Fibroblast of villous mesenchyme (primary cell): ENCODE measurements around the gene CLASRP. TPM values are rescaled to one million over a fixed set of nuclear protein-coding genes. Genes with fewer than 3 reads are reported as not detected.
A peak's percentile ranks its signal among the peaks of the same experiment; 100 is the strongest.

Experiments
- DNase-seq: peaks from one replicate; pipeline ENCODE4 v3.0.0-alpha.2; 2010; ENCODE audit warnings: low read depth
- H3K4me3 ChIP-seq: 2 replicates; pipeline ENCODE4 v1.5.1; 2011; ENCODE audit warnings: low read depth, mild to moderate bottlenecking, low read length
- total RNA-seq: library from RNA; depleted of rRNA; stranded (reverse); fragments of >200 nt; gene quantifications from 2 replicates; pipeline ENCODE4 v1.2.3, GENCODE V29; 2012
- TF ChIP-seq, protein P1 (sequence below): IDR thresholded peaks from 2 replicates; pipeline ENCODE4 v1.5.1; 2012; ENCODE audit warnings: low read depth, mild to moderate bottlenecking, low read length; ENCODE audit not compliant: insufficient read depth

CLASRP gene
- total RNA-seq, 1 donor, result 16.4 TPM

DNA sequence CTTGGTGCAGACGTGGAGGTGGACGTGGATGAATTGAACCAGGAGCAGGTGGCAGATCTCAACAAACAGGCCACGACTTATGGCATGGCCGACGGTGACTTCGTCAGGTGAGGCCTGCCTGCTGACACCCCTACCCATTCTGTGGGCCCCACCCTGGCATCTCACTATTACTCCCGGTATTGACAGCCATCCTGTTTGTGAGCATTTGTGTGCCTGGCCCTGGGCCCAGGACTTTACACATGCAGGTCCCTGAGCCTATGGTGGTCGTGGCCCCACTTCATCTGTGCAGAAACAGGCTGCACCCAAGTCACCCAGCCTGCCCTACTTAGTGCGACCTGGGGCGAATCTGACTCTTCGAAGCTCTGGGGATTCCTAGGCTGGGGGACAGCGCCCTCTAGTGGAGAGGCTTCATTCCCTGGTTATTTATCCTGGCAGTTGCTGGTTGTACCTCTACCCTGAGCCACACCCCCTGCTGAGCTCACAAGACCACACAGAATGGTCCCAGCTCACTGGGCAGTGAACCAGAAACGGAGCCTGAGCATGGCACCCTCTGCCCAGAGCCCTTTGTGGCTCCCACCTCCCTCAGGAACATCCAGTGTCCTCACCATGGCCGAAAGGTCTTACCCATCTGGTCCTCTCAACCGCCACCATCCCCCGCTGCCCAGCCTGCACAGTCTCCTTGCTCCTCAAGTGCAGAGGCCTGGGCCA, 20.6 kb downstream of the CLASRP start:
- no peak overlapping the region for H3K4me3 ChIP-seq
- TF ChIP-seq, protein P1, sequence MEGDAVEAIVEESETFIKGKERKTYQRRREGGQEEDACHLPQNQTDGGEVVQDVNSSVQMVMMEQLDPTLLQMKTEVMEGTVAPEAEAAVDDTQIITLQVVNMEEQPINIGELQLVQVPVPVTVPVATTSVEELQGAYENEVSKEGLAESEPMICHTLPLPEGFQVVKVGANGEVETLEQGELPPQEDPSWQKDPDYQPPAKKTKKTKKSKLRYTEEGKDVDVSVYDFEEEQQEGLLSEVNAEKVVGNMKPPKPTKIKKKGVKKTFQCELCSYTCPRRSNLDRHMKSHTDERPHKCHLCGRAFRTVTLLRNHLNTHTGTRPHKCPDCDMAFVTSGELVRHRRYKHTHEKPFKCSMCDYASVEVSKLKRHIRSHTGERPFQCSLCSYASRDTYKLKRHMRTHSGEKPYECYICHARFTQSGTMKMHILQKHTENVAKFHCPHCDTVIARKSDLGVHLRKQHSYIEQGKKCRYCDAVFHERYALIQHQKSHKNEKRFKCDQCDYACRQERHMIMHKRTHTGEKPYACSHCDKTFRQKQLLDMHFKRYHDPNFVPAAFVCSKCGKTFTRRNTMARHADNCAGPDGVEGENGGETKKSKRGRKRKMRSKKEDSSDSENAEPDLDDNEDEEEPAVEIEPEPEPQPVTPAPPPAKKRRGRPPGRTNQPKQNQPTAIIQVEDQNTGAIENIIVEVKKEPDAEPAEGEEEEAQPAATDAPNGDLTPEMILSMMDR, result peak; percentile 91
- DNase-seq, result peak; percentile 79

DNA sequence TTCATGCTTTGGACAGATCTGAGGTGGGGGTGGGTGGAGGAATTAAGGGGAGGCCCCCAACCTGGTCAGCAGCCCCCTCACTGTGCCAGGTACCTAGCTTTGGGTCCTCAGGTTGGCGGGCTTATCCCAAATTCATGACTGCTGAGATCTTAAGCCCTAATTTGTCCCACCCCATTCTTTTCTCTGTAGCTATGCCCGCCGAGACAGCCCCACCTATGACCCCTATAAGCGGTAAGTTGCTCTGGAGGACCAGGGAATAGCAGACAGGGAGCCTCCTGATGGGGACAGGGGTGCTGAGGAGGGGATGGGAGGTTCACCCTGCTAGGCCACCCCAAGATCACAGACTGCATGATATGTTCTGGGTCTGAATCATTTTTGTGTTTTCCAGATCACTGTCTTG, 23.1 kb downstream of the CLASRP start:
- DNase-seq, result no peak
- TF ChIP-seq, protein P1, result no peak
- H3K4me3 ChIP-seq, result no peak overlapping the region

DNA sequence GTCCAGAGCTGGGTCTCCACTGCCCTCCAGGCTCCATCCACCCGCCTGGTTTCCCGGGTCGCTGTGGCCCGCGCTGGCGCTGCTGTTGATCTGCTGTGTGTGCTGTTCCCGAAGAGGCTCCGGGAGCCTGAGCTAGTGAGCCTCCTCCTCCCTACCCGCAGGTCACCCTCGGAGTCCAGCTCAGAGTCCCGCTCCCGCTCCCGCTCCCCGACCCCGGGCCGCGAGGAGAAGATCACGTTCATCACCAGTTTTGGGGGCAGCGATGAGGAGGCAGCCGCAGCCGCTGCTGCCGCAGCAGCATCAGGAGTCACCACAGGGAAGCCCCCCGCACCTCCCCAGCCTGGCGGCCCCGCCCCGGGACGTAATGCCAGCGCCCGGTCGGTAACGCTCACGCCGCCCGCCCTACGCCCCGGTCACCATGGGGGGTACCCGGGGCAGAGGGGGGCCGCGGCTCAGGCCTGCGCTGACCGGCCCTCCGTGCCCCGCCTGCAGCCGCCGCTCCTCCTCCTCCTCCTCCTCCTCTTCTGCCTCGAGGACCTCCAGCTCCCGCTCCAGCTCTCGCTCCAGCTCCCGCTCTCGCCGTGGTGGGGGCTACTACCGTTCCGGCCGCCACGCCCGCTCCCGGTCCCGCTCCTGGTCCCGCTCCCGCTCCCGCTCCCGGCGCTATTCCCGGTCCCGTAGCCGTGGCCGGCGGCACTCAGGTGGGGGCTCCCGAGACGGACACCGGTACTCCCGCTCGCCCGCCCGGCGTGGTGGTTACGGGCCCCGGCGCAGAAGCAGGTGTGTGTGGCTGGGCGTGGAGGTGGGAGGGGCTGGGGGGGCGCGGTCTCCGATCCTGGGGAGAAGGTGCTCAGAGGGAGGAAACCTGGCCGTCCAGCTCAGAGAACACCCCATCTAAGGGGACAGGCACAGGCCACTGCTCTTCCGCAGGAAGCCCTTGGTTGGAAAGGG, 25.3 kb downstream of the CLASRP start:
- TF ChIP-seq, protein P1, result no peak
- no peak overlapping the region for H3K4me3 ChIP-seq
- DNase-seq, result no peak

DNA sequence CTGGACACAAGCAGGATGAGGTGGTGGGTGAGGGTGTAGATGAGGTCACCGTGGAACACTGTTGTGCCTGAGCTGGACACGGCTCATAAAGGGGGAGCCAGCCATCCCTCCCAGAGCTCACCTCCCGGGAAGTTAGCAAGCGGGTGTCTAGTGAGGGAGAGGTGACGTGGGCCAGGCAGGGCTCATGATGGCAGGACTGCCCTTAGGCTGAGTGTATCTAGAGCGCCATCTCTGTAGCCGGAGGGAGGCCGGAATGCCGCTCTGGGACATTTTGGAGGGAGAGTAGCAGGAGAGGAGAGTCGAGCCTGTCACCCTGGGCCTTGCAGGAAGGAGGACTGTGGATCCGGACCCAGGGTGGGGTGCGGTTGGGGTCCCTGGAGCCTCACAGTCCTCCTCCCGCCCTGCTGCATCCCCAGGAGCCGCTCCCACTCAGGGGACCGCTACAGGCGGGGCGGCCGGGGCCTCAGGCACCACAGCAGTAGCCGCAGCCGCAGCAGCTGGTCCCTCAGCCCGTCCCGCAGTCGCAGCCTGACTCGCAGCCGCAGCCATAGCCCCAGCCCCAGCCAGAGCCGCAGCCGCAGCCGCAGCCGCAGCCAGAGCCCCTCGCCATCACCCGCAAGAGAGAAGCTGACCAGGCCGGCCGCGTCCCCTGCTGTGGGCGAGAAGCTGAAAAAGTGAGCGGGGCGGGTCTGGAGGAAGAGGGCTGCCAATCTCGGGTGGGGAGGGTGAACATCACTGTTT, 28.2 kb downstream of the CLASRP start:
- no peak for DNase-seq
- no peak overlapping the region for H3K4me3 ChIP-seq
- TF ChIP-seq, protein P1, result no peak

DNA sequence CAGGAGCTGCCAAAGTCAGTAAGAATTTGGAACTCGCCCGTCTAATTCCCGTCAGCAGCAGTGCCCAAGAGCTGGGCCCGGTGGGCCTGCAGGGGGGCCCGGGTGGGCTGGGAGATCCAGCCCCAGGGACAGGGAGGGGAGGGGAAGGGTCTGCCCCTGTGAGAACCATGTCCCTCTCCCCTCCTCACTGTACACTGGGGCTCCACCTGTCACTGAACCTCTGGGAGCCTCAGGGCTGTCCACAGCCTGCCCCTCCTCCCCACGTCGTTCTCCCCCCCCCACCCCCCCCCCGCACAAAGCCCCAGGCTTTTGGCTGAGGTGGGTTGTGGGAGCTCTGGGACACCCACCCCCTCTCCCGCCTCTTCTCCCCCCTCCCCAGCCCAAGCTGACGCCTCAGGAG, 29.2 kb downstream of the CLASRP start:
- no peak overlapping the region for H3K4me3 ChIP-seq
- no peak for DNase-seq
- TF ChIP-seq, protein P1, result no peak

DNA sequence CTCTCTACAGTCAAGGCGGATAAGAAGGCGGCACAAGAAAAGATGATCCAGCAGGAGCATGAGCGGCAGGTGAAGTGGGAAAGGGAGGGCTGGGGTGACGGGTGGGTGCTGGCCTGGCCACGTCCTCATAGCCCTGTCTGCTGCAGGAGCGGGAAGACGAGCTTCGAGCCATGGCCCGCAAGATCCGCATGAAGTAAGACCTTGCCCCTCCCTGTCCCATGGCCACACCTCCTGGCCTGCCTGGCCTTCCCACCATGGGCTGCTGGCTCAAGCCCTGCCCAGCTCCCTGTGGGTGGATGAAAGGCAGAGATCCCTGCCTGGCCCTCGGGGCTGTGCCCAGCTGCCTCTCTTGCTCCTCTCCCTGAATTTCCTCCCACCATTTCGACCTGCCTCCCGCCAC, 30.2 kb downstream of the CLASRP start:
- TF ChIP-seq, protein P1, result no peak
- H3K4me3 ChIP-seq, result no peak overlapping the region
- peak; percentile 36 for DNase-seq
